Fibroblast of skin of right biceps (primary cell): Measurements from ENCODE around the gene TFB1M.
"Not testable (repeated sequence)": the region's sequence is repeated elsewhere in the genome, so short reads cannot be mapped to it uniquely, and the experiment has no call there.

Source experiments
- DNase-seq: peaks from one replicate; pipeline ENCODE4 v3.0.0-alpha.2; 2013

TFB1M gene

GRCh38 chr6:155234167-155234566 lies 80.1 kb downstream of the TFB1M start:
- no peak for DNase-seq

GRCh38 chr6:155232848-155233247 lies 81.4 kb downstream of the TFB1M start:
- DNase-seq, result no peak

GRCh38 chr6:155230975-155231374 lies 83.3 kb downstream of the TFB1M start:
- DNase-seq, result not testable (repeated sequence)

GRCh38 chr6:155228546-155229166 lies 85.6 kb downstream of the TFB1M start:
- DNase-seq, result no peak

- DNase-seq, result no peak
Measured at GRCh38 chr6:155227046-155227445, 87.2 kb downstream of the TFB1M start.

DNA sequence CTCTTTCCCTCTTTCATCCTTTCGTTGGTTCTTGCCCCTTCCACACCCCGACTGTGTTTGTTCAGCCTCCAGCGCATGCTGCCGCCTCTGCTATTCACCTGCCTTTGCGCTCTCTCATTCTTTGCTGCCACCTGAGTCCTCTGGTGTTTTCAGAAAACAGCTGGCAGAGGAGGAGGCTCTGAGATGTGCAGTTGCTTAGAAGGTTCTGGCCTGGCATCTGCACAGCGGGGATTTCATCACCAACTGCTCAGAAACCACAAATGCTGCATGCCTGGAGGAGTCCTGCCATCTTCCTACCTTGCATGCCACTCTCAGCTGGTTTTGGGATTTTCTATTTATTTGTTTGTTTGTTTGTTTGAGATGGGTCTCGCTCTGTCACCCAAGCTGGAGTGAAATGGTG lies 89.7 kb downstream of the TFB1M start:
- DNase-seq, result no peak

DNA sequence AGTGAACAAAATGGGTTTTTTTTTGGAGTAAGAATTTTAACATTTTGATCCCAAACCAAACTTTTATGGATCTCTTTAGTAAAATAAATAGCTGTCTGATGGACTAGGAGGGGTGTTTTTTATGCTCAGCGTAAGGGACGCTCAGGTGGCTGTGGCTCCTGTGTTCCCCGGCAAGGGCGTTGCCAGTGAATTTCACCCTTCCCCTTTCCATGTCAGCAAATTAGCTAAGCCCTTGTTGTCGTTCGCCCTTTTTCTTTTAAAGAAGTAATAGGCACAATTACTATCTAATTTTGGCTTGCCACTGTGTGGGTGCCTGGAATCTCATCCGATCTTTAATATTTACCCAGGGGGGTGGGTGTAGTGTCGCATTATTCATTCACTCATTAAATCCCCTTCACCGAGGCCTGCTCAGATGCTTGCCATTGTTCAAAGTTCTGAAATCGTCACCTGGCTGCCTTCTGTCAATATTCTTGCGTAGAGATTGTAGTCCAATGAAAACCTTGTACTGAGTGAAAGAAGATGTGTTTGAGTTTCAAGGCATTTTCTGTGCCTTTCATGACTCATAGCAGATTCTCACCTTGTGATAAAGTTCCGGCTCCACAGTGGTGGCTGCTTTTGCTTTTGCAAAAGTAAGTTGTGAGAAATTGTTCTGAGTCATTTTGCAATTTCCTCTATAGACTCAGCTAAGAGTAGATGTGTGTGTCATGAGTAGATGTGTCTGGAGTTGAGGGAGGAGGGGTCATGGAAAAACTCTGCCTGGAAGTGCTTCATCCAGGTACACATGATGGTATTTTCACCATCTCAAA lies 90.4 kb downstream of the TFB1M start:
- peak; percentile 92 for DNase-seq

GRCh38 chr6:155222506-155222905 lies 91.8 kb downstream of the TFB1M start:
- no peak for DNase-seq

DNA sequence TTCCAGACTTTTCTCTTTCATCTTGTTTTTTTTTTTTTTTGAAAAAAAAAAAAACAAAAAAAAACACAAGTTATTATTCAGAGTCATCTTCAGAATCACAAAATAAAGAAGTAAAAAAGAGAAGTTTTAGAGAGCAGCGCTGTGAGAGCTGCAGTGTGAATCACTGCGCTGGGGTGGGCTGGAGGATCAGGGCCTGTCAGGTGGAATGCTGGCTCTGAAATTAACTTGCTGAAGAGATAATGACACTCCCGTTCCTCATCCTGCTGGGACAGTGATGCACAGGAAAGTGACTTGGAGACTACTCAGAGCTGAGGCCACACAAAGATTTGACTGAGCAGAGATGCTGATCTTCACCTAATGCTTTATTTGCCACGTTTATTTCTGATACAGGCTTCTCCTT lies 93.2 kb downstream of the TFB1M start:
- no peak for DNase-seq

- DNase-seq, result no peak
Measured at GRCh38 chr6:155219858-155220301, 94.4 kb downstream of the TFB1M start.

GRCh38 chr6:155219299-155219698 lies 95.0 kb downstream of the TFB1M start:
- no peak for DNase-seq

- DNase-seq, result not testable (repeated sequence)
Measured at GRCh38 chr6:155218711-155219110, 95.6 kb downstream of the TFB1M start.

- no peak for DNase-seq
Measured at GRCh38 chr6:155216312-155217046, 97.8 kb downstream of the TFB1M start.

DNA sequence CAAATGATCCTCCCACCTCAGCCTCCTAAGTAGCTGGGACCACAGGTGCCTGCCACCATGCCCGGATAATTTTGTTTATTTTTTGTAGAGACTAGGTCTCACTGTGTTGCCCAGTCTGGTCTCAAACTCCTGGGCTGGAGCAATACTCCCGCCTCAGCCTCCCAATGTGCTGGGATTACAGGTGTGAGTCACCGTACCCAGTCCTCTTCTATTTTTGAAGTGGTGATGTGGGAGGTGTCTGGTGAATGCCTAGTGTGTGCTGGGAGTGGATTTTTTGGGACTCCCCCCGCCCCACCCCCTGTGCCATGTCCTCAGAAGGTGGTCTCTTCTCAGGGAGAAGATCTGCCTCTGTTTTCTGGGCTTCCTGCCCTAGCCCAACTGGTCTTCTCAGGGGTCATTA lies 98.4 kb downstream of the TFB1M start:
- DNase-seq, result no peak

GRCh38 chr6:155213611-155214372 lies 100.5 kb downstream of the TFB1M start:
- DNase-seq, result no peak

DNA sequence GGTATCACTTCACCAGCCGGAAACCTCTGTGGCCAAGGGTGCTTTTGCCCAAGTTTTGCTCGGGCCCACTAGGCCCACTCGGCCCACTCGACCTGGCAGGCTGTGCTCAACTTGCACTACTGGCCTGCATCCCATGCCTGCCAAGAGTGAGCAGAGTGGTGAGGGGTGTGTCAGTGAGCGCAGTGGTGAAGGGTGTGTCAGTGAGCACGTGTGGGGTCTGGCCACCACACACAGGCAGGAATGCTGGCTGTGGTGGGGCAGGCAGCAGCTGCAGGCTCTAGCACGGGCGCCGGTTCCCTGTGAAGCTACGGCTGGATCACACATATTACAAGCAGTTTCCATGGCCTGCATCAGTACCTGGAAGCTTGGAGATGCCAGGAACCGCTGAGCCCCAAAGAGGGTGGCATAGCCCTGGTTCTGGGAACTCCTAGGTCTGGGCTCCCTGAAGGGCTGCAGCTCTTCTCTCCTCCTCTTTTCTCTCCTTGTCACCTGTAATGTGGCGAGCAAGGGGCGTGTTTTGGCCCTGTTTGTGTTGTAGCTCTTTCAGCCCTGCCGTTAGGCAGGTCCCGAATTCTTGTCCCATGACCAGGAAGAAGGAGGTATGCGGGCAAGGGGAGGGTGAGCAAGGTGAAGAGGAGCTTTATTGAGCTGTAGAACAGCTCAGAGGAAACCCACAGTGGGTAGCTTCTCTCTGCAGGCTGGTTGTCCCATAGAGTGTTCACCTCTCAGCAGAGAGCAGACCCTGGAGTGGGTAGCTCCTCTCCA lies 101.5 kb downstream of the TFB1M start:
- DNase-seq, result peak; percentile 49

DNA sequence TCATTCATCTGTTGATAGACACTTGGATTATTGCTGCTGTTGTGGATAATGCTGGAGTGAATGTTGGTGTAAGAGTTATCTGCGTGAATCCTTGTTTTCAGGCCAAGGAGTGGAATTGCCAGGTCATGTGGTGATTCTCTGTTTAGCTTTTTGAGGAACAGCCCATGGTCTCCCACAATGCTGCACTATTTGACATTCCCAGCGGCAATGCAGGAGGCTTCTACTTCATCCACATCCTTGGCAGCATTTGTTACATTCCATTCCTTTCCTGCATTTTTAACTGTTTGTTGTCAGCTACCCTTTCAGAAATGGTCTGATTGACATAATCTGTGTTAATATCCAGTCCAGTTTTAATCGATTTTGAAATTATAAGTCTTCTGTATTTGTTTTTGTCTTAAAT lies 102.2 kb downstream of the TFB1M start:
- peak; percentile 48 for DNase-seq

- DNase-seq, result no peak
Measured at GRCh38 chr6:155207223-155207622, 107.1 kb downstream of the TFB1M start.
